Adrenal gland (tissue), 5 donors: ENCODE data around the gene LRRC63.

Experiments
- POLR2A ChIP-seq, 2 donors: fragments of 450-650 bp; IDR thresholded peaks; one replicate each; pipeline ENCODE4 v1.6.1; 2017; ENCODE audit warnings: antibody characterized with exemption in 2 of 2, mild to moderate bottlenecking in 2 of 2, moderate library complexity in 1 of 2
- TF ChIP-seq, protein P1 (sequence below), 6 experiments: fragments of 450-650 bp in 4 of 6; fragments of 200-600 bp in 2 of 6; sonication (generic) in 1 of 6; IDR thresholded peaks; 1 replicate in 5 of 6; 2 replicates in 1 of 6; pipeline versions ENCODE4 v1.5.1 to v1.8.0; 2016 to 2021; ENCODE audit warnings: antibody characterized with exemption in 6 of 6, mild to moderate bottlenecking in 2 of 6, moderate library complexity in 1 of 6
- donor health status: DM: no; HTN: no; CAD: no.

DNA sequence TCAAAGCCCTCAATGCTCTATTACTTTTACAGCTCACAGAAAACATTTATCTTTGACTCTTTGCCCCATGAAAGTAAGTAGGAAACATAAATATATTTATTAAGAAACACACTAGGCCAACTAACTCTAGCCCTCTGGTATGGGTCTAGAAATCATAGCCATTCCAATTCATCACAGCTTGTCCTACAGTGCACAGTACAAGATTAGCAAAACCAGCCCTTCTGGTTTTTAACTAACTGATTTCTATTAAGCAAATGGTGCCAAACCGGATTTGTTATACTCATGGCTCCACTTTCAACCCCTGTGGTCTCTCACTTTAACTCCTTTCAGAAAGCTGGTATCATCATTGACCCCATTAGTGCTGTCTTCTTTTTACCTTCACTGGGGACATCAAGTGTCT lies 5.6 kb upstream of the LRRC63 start:
- TF ChIP-seq, protein P1, sequence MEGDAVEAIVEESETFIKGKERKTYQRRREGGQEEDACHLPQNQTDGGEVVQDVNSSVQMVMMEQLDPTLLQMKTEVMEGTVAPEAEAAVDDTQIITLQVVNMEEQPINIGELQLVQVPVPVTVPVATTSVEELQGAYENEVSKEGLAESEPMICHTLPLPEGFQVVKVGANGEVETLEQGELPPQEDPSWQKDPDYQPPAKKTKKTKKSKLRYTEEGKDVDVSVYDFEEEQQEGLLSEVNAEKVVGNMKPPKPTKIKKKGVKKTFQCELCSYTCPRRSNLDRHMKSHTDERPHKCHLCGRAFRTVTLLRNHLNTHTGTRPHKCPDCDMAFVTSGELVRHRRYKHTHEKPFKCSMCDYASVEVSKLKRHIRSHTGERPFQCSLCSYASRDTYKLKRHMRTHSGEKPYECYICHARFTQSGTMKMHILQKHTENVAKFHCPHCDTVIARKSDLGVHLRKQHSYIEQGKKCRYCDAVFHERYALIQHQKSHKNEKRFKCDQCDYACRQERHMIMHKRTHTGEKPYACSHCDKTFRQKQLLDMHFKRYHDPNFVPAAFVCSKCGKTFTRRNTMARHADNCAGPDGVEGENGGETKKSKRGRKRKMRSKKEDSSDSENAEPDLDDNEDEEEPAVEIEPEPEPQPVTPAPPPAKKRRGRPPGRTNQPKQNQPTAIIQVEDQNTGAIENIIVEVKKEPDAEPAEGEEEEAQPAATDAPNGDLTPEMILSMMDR (IDR thresholded peaks at IDR 0.05), result no peak
- TF ChIP-seq POLR2A (IDR thresholded peaks at IDR 0.05), result no peak
